NCI-H128 (cell line): ENCODE results near the gene CPNE4.

Experiments
- DNase-seq: peaks from one replicate; lab custom pipeline; 2025; ENCODE audit not compliant: unreplicated experiment; lab: John Stamatoyannopoulos, UW

The CPNE4 gene

GRCh38 chr3:131705558-131706051, 329.2 kb downstream of the CPNE4 start:
- no peak for DNase-seq

- DNase-seq: no peak
These were observed 329.7 kb downstream of the CPNE4 start for GRCh38 chr3:131705099-131705498.

- no peak for DNase-seq
These were observed 330.7 kb downstream of the CPNE4 start for GRCh38 chr3:131704098-131704497.

- DNase-seq: no peak
These were observed 332.7 kb downstream of the CPNE4 start for GRCh38 chr3:131702146-131702545.

- DNase-seq: no peak
These were observed 333.6 kb downstream of the CPNE4 start for GRCh38 chr3:131701153-131701770.

- DNase-seq: no peak
These were observed 335.8 kb downstream of the CPNE4 start for GRCh38 chr3:131699001-131699400.

- DNase-seq: no peak
These were observed 340.4 kb downstream of the CPNE4 start for GRCh38 chr3:131694376-131694775.

GRCh38 chr3:131692356-131692755, 342.5 kb downstream of the CPNE4 start:
- DNase-seq: no peak

GRCh38 chr3:131690800-131691199, 344.0 kb downstream of the CPNE4 start:
- DNase-seq: no peak

- DNase-seq: no peak
These were observed 346.4 kb downstream of the CPNE4 start for GRCh38 chr3:131688370-131688769.

GRCh38 chr3:131669600-131669999, 365.2 kb downstream of the CPNE4 start:
- DNase-seq: no peak

GRCh38 chr3:131658771-131659170, 376.0 kb downstream of the CPNE4 start:
- DNase-seq: no peak

GRCh38 chr3:131658115-131658514, 376.7 kb downstream of the CPNE4 start:
- no peak for DNase-seq

- no peak for DNase-seq
These were observed 379.6 kb downstream of the CPNE4 start for GRCh38 chr3:131655070-131655690.

- no peak for DNase-seq
These were observed 389.2 kb downstream of the CPNE4 start for GRCh38 chr3:131645638-131646037.

GRCh38 chr3:131636266-131636775, 398.5 kb downstream of the CPNE4 start:
- DNase-seq: no peak

GRCh38 chr3:131630807-131631206, 404.0 kb downstream of the CPNE4 start:
- no peak for DNase-seq

- no peak for DNase-seq
These were observed 404.7 kb downstream of the CPNE4 start for GRCh38 chr3:131630097-131630496.

GRCh38 chr3:131623431-131623830, 411.4 kb downstream of the CPNE4 start:
- DNase-seq: no peak

GRCh38 chr3:131622726-131623125, 412.1 kb downstream of the CPNE4 start:
- DNase-seq: no peak

GRCh38 chr3:131620977-131621376, 413.8 kb downstream of the CPNE4 start:
- no peak for DNase-seq

- no peak for DNase-seq
These were observed 415.0 kb downstream of the CPNE4 start for GRCh38 chr3:131619821-131620220.

GRCh38 chr3:131616719-131617118, 418.1 kb downstream of the CPNE4 start:
- no peak for DNase-seq
